Measurements from ENCODE around the gene CHMP1A. TPM values are rescaled to one million over a fixed set of nuclear protein-coding genes. Genes with fewer than 3 reads are reported as not detected.
"Not testable (repeated sequence)": the region's sequence is repeated elsewhere in the genome, so short reads cannot be mapped to it uniquely, and the experiment has no call there.

The CHMP1A gene
- polyA plus RNA-seq, 1 donor = 56.1 TPM

- no peak for DNase-seq
Measured at GRCh38 chr16:89660146-89660545, 2.6 kb upstream of the CHMP1A start.

DNA sequence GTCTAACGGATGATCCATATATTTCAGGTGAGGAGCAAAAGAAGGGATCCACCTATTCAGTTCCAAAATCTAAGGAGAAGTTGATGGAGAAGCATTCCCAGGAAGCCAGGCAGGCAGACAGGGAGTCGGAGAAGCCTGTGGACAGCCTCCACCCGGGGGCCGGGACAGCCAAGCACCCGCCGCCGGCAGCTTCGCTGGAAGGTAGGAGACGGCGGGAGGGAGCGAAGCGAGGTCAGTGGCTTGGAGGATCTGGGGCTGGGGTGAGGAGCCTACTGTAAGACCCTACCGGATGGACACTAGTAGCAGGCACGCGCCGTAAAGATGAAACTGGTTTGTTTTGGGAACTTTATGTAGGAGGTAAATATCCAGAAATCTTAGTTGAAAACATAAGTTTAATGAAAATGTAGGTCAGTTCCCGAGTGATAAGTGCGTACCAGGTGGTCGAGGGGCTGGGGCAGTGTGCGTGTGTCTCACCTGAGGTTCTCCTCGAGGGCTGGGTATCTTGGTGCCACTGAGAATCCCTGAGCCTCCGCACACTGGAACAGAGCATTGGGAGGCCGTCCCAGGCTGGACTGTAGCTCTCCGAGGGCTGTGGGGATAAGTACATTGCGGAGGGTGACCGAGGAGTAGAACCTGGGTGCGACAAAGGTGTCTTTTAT lies 842 bp upstream of the CHMP1A start:
- no peak for DNase-seq

GRCh38 chr16:89656435-89657121 lies 930 bp downstream of the CHMP1A start:
- no peak for DNase-seq

DNA sequence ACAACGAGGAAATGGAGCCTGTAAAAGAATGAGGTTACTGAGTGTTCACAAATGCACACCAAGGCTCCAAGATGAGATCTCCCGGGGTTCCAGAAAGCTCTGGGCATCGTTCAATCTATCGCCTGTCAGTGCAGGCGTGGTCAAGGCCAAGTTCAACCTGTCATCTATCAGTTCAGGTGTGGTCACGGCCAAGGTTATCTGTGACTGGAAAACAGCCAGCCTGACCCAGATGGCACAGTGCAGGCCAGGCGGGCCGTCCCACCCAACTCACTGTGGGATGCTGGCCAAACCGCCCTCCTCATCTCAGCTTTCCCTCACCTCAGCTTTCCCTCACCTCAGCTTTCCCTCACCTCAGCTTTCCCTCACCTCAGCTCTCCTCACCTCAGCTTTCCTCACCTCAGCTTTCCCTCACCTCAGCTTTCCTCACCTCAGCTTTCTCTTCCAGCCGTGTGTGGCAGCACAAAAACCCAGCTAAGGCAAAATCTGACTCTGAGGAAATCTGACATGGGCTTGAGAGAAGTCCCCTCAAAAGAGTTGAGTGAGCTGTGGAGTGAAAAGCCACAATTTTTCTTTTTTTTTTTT lies 2.4 kb downstream of the CHMP1A start:
- no peak for DNase-seq

- no peak for DNase-seq
Measured at GRCh38 chr16:89653656-89654295, 3.7 kb downstream of the CHMP1A start.

GRCh38 chr16:89651584-89651983 lies 5.9 kb downstream of the CHMP1A start:
- DNase-seq = no peak

GRCh38 chr16:89646906-89647305 lies 10.6 kb downstream of the CHMP1A start:
- DNase-seq = no peak

DNA sequence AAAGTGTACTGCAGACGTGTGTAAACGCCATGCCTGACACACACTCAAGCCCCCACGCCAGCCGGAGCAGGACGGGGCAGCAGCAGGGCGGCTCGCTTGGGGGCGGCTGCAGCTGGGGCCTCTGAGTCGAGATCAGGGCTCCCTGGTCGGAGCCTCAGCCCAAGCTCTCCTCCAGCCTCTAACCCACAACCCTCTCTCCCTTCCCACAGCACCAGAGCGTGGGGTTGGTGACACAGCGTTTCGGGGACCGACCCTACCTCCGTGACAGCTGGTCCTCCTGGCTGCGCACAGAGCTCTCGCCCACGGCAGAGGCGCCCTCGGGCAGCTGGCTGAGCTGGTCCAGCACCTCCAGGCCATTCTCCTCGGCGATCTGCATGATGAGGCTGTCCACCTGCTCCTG lies 11.2 kb downstream of the CHMP1A start:
- no peak for DNase-seq

GRCh38 chr16:89645122-89645521 lies 12.4 kb downstream of the CHMP1A start:
- DNase-seq = no peak

DNA sequence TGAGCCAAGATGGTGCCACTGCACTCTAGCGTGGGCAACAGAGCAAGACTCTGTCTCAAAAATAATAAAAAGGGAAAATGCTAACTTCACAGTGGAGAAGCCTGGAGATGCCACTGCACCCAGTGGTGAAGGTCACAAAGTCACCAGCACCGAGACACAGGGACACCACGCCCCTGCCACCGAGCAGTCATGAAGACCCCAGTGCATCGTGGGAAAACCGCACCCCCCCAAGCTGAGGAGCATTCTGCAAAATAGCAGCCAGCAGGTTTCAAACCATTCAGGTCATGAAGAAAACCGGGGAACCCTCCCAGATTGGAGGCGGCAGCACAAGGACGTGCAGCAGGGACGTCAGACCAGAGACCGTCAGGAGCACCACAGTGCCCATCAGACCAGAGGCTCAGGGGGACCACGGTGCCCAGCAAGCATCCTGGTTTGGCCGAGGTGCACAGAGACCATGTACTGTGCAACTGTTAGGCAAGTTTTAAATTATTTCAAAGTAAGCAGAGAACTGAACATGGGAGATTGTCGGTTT lies 13.7 kb downstream of the CHMP1A start:
- DNase-seq = no peak

GRCh38 chr16:89642574-89642973 lies 14.9 kb downstream of the CHMP1A start:
- DNase-seq = no peak

GRCh38 chr16:89641458-89642119 lies 15.9 kb downstream of the CHMP1A start:
- no peak for DNase-seq

- DNase-seq = no peak
Measured at GRCh38 chr16:89639385-89639784, 18.1 kb downstream of the CHMP1A start.

GRCh38 chr16:89638455-89638854 lies 19.1 kb downstream of the CHMP1A start:
- DNase-seq = no peak

DNA sequence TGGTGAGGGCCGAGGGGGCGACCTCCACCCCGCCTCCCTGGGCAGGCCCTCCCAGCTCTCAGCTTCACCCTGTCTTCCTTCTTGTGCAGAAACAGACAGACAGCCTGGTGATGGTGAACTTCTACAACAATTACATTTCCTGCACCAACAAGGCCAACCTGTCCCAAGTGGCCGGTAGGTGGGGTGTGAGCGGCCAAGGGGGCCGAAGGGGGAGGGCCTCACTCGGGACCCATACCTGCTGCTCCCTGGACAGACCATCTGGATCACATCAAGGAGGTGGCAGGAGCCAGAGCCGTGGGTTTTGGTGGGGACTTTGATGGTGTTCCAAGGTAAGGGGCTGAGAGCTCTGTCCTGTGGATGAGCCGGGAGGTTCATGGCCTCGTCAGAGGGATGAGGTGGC lies 20.1 kb downstream of the CHMP1A start:
- DNase-seq = no peak

DNA sequence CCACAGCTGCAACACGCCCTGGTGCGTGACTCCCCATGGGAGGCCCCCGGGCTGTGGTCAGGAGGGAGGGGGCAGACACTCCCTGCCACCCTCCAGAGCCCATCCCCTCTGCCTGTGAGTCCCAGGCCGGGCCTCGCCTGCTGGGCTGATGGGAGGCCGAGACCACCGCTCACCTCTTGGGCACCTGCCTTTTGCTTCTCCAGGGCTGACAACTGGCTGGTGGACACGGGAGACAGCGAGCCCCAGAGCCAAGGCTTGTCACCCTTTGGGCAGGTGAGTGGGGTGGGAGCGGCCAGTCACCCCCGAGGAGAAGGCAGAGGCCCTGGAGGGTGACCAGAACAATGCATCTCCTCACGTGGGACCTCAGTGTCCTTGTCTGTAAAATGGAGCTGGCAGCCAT lies 20.8 kb downstream of the CHMP1A start:
- no peak for DNase-seq

GRCh38 chr16:89634463-89635385 lies 22.8 kb downstream of the CHMP1A start:
- not testable (repeated sequence) for DNase-seq

DNA sequence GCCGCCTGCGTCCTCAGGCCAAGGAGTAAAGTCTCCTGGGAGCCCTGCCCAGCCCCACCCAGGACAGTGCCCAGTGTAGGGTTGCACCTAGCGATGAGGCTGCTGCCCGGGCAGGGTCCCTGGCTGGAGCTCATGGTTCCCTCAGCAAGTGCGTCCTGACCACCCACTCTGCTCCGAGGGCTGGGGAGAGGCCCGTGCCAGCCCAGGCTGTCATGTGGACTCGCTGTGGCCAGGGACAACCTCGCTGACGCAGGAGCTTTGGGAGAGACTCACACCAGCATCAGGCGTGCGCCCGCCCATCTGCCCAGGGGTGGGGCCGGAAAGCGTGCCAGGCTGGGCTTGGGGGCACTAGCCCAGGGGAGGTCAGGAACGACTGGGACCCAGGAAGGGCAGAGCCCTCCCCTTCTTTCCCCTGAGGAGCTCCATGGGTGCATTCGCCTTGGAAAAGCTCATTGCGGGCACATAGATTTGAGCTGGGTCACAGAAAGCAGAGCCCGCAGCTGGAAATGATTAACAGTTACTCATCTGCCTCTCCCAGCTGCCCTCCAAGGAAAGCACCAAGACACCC lies 24.4 kb downstream of the CHMP1A start:
- no peak for DNase-seq

DNA sequence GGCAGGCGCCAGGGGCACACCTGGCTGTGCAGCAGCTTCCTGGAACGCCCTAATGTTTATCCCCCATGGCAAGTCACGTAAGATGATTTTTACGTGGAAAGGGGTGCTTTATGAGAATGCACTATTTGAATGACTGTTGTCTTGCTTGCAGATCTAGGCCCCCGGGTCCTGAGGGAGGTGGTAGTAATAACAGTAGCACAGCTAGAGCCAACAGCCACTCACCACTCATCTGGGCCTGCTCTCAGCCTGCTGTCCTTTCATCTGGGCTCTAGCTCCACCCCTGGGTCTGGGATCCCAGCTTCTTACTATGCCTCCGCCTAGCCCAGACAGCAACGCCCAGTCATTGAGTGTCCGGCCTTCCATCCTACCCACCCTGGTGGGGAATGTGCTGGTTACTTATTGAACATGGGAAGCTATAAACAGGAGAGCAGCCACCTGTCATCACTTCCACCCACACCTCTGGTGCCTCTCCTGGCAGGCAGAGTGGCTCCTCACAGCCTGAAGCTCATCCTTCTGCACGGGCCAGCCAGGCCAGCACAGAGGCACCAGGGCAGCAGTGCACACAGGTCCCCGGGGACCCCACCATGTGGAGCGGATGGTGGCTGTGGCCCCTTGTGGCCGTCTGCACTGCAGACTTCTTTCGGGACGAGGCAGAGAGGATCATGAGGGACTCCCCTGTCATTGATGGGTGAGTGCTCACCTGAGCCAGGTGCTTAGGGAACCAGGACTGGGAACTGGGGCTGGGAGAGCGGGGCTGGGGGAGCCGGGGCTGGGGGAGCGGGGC lies 27.5 kb downstream of the CHMP1A start:
- DNase-seq = no peak
